Fibroblast of peridontal ligament (primary cell): ENCODE results near the gene NFAM1.

Experiments used
- DNase-seq: peaks from one replicate; pipeline ENCODE4 v3.0.0-alpha.2; 2010; ENCODE audit errors: extremely low read depth

NFAM1 gene

DNA sequence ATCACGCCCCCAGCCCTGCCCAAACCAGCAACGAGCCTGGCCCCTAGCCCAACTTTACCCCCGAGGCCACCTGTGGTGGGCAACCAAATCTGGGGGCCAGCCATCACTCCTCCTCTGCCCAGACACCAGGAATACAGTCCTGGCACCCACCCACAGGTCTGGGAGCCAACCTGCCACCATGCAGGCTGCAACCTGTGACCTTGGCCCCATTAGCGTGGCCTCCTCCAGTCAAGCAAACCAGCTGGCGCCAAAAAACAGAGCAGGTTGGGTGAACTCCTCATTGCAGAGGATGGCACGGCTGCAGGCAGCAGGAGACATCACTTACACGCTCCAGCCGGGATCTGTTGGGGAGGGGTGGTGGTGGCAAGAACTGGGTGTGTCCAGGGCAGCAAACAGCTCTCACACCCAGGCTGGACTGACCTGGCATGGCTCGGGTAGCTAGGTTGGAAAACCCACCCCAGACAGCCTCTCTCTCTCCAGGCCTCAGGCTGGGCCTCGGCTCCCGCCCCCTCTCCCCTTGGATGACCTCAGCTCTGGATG, 96.3 kb downstream of the NFAM1 start:
- no peak for DNase-seq

GRCh38 chr22:42334875-42335512, 97.2 kb downstream of the NFAM1 start:
- no peak for DNase-seq

DNA sequence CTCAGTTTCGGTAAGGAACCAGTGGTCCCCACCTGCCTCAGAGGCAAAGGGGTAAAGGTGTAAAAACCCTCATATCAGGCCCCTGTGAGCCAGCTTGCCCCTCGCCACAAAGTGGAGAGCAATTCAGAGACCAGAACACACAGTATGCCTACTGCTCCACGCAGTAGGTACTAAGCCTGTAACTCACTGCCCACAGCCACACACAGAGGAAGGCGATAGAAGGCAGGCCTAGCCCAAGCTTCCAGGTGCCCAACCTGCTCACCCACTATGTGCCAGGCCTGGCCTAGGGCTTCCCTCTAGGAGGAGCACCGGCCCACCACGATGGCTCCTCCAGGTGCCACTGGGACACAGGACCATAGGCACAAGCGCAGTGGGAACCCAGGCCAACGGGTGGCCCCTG, 98.7 kb downstream of the NFAM1 start:
- no peak for DNase-seq

DNA sequence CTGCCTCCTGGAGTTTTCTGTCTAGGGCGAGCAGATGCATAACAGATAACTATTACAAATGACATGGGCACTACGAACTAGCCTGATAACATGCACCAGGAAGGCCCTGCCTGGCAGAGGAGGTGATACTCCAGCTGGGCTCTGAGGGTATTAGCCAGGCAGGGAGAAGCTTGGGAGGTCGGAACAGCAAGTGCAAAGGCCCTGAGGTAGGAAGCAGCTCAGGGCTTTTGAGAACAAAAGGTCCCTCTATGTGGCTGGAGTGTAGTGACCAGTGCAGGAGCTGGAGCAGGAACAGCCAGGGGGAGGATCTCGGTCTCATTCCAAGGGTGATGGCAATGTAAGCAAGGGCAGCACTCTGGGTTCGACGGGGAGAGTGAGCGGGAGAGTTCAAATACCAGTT, 100.1 kb downstream of the NFAM1 start:
- no peak for DNase-seq

GRCh38 chr22:42331014-42331413, 101.2 kb downstream of the NFAM1 start:
- no peak for DNase-seq
